ENCODE results near the gene ANXA6. TPM values are rescaled to one million over a fixed set of nuclear protein-coding genes. Genes with fewer than 3 reads are reported as not detected.

The ANXA6 gene
- total RNA-seq, 1 donor from 2014 or later: 245 TPM

GRCh38 chr5:151153300-151153699, 4.3 kb downstream of the ANXA6 start:
- H3K27me3 Mint-ChIP-seq (ENCODE audit: unreplicated experiment): no peaks in the 10 kb centered on the region
- no peaks in the 10 kb centered on the region for H3K9me3 Mint-ChIP-seq (ENCODE audit: unreplicated experiment)
- DNase-seq (ENCODE audit: extremely low spot score, unreplicated experiment): no peak
- TF ChIP-seq, protein P1, sequence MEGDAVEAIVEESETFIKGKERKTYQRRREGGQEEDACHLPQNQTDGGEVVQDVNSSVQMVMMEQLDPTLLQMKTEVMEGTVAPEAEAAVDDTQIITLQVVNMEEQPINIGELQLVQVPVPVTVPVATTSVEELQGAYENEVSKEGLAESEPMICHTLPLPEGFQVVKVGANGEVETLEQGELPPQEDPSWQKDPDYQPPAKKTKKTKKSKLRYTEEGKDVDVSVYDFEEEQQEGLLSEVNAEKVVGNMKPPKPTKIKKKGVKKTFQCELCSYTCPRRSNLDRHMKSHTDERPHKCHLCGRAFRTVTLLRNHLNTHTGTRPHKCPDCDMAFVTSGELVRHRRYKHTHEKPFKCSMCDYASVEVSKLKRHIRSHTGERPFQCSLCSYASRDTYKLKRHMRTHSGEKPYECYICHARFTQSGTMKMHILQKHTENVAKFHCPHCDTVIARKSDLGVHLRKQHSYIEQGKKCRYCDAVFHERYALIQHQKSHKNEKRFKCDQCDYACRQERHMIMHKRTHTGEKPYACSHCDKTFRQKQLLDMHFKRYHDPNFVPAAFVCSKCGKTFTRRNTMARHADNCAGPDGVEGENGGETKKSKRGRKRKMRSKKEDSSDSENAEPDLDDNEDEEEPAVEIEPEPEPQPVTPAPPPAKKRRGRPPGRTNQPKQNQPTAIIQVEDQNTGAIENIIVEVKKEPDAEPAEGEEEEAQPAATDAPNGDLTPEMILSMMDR (IDR thresholded peaks at IDR 0.05): no peak
- H3K4me1 Mint-ChIP-seq (ENCODE audit: unreplicated experiment): peaks cover 63% of the 10 kb centered on the region
- H3K27ac Mint-ChIP-seq (ENCODE audit: unreplicated experiment): no peak overlapping the region
- H3K4me3 Mint-ChIP-seq (ENCODE audit: unreplicated experiment): no peak overlapping the region
- no peaks in the 10 kb centered on the region for H3K36me3 Mint-ChIP-seq (ENCODE audit: unreplicated experiment)

GRCh38 chr5:151151793-151152192, 5.8 kb downstream of the ANXA6 start:
- no peak for DNase-seq (ENCODE audit: extremely low spot score, unreplicated experiment)
- TF ChIP-seq, protein P1 (IDR thresholded peaks at IDR 0.05): no peak
- Mint-ChIP-seq H3K36me3 (ENCODE audit: unreplicated experiment) (no peaks in the 10 kb centered on the region), H3K4me3 (ENCODE audit: unreplicated experiment) (no peak overlapping the region), H3K27ac (ENCODE audit: unreplicated experiment) (peak overlapping the region; percentile 93), H3K4me1 (ENCODE audit: unreplicated experiment) (peaks cover 59% of the 10 kb centered on the region), H3K27me3 (ENCODE audit: unreplicated experiment) (no peaks in the 10 kb centered on the region), H3K9me3 (ENCODE audit: unreplicated experiment) (no peaks in the 10 kb centered on the region)

GRCh38 chr5:151151263-151151660, 6.3 kb downstream of the ANXA6 start:
- TF ChIP-seq, protein P1 (IDR thresholded peaks at IDR 0.05): no peak
- DNase-seq (ENCODE audit: extremely low spot score, unreplicated experiment): no peak
- Mint-ChIP-seq H3K36me3 (ENCODE audit: unreplicated experiment) (no peaks in the 10 kb centered on the region), H3K4me1 (ENCODE audit: unreplicated experiment) (peaks cover 56% of the 10 kb centered on the region), H3K27ac (ENCODE audit: unreplicated experiment) (peak overlapping the region; percentile 93), H3K4me3 (ENCODE audit: unreplicated experiment) (no peak overlapping the region), H3K27me3 (ENCODE audit: unreplicated experiment) (no peaks in the 10 kb centered on the region), H3K9me3 (ENCODE audit: unreplicated experiment) (no peaks in the 10 kb centered on the region)

DNA sequence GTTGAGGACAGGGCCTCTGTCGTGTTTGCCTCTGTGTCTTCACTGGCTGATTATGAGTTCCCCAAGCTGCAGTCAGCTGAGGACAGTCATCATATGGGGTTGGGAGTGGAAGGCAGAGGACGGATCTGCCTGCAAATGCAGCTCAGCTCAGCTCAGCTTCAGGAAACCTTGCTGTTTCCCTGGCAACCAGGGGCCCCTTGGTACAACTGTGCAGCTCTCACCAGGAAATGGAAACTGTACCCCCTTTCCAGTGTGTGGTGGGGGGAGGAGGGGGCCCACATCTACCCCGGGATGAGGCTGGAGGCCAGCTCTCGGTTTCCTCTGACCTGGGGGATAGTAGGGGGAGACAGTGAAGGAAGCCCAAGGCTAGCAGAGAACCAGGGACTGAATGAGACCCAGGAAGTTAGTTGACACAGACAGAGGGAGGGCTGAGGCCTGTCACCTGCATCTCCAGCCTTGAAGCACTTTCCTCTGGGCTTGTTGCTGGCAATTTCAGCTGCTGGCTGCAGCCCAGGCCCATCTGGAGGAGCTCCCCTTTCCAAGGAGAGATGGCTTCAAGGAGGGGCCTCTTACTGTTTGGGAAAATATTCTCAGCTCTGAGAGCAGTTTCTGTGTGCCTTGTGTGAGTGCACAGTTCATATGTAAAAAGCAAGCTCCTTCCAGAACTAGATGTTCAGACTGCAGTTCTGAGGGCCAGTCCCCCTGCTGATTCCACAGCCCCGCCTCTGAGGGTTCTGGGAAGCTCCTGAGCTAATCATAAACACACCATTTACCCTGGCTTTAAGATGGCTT, 6.9 kb downstream of the ANXA6 start:
- DNase-seq (ENCODE audit: extremely low spot score, unreplicated experiment): no peak
- H3K4me3 Mint-ChIP-seq (ENCODE audit: unreplicated experiment): peak overlapping the region; percentile 36
- peak overlapping the region; percentile 93 for H3K27ac Mint-ChIP-seq (ENCODE audit: unreplicated experiment)
- peaks cover 4% of the 10 kb centered on the region for H3K36me3 Mint-ChIP-seq (ENCODE audit: unreplicated experiment)
- no peaks in the 10 kb centered on the region for H3K9me3 Mint-ChIP-seq (ENCODE audit: unreplicated experiment)
- TF ChIP-seq, protein P1 (IDR thresholded peaks at IDR 0.05): no peak
- no peaks in the 10 kb centered on the region for H3K27me3 Mint-ChIP-seq (ENCODE audit: unreplicated experiment)
- peaks cover 50% of the 10 kb centered on the region for H3K4me1 Mint-ChIP-seq (ENCODE audit: unreplicated experiment)

- DNase-seq (ENCODE audit: extremely low spot score, unreplicated experiment): no peak
- H3K36me3 Mint-ChIP-seq (ENCODE audit: unreplicated experiment): peaks cover 8% of the 10 kb centered on the region
- TF ChIP-seq, protein P1 (IDR thresholded peaks at IDR 0.05): no peak
- peaks cover 31% of the 10 kb centered on the region for H3K4me1 Mint-ChIP-seq (ENCODE audit: unreplicated experiment)
- peak overlapping the region; percentile 41 for H3K27ac Mint-ChIP-seq (ENCODE audit: unreplicated experiment)
- H3K4me3 Mint-ChIP-seq (ENCODE audit: unreplicated experiment): no peak overlapping the region
- no peaks in the 10 kb centered on the region for H3K27me3 Mint-ChIP-seq (ENCODE audit: unreplicated experiment)
- H3K9me3 Mint-ChIP-seq (ENCODE audit: unreplicated experiment): no peaks in the 10 kb centered on the region
These were observed 9.0 kb downstream of the ANXA6 start for GRCh38 chr5:151148583-151148982.

Measured in osteocyte (in vitro differentiated cells).